HUES6 (cell line): Measurements from ENCODE around the gene SUPT7L.

ENCODE experiments used
- H3K27ac ChIP-seq: 2 replicates; pipeline ENCODE4 v1.7.0; 2013; ENCODE audit warnings: low read depth, mild to moderate bottlenecking, low read length, inconsistent platforms
- H3K27me3 ChIP-seq: 2 replicates; pipeline ENCODE4 v1.6.1; 2013; ENCODE audit warnings: low read length; ENCODE audit not compliant: control insufficient read depth, insufficient read depth
- H3K36me3 ChIP-seq: 2 replicates; pipeline ENCODE4 v1.6.1; 2013; ENCODE audit warnings: low read length; ENCODE audit not compliant: control insufficient read depth, insufficient read depth
- H3K4me1 ChIP-seq: 2 replicates; pipeline ENCODE4 v1.6.1; 2013; ENCODE audit warnings: low read length; ENCODE audit not compliant: control insufficient read depth, insufficient read depth
- H3K4me3 ChIP-seq: 2 replicates; pipeline ENCODE4 v1.5.1; 2013; ENCODE audit warnings: low read depth, low read length
- H3K9ac ChIP-seq: one replicate; pipeline ENCODE4 v1.6.1; 2013; ENCODE audit warnings: mild to moderate bottlenecking, low read length
- H3K9me3 ChIP-seq: 2 replicates; pipeline ENCODE4 v1.6.1; 2013; ENCODE audit warnings: low read depth, low read length; ENCODE audit not compliant: control insufficient read depth, insufficient read depth

The SUPT7L gene

GRCh38 chr2:27615316-27615715 lies 48.1 kb downstream of the SUPT7L start:
- Histone ChIP-seq H3K27me3 (no peaks in the 10 kb centered on the region), H3K27ac (no peak overlapping the region), H3K9ac (no peak overlapping the region), H3K36me3 (peaks cover 54% of the 10 kb centered on the region), H3K9me3 (no peaks in the 10 kb centered on the region), H3K4me1 (no peaks in the 10 kb centered on the region), H3K4me3 (no peak overlapping the region)

GRCh38 chr2:27613985-27614384 lies 49.4 kb downstream of the SUPT7L start:
- Histone ChIP-seq H3K4me1 (no peaks in the 10 kb centered on the region), H3K27me3 (no peaks in the 10 kb centered on the region), H3K9ac (no peak overlapping the region), H3K27ac (no peak overlapping the region), H3K4me3 (no peak overlapping the region), H3K9me3 (no peaks in the 10 kb centered on the region), H3K36me3 (peaks cover 55% of the 10 kb centered on the region)

GRCh38 chr2:27606611-27607010 lies 56.8 kb downstream of the SUPT7L start:
- H3K27me3 ChIP-seq = no peaks in the 10 kb centered on the region
- peaks cover 74% of the 10 kb centered on the region for H3K36me3 ChIP-seq
- H3K9ac ChIP-seq = no peak overlapping the region
- no peak overlapping the region for H3K27ac ChIP-seq
- no peak overlapping the region for H3K4me3 ChIP-seq
- H3K4me1 ChIP-seq = no peaks in the 10 kb centered on the region
- no peaks in the 10 kb centered on the region for H3K9me3 ChIP-seq
